ENCODE results near the gene ALDH4A1.

GRCh38 chr1:18881164-18881563 is 21.2 kb downstream of the ALDH4A1 start:
- TF ChIP-seq CTCF (IDR thresholded peaks at IDR 0.05) (no peak), POLR2A (IDR thresholded peaks at IDR 0.05) (no peak), POLR2AphosphoS5 (IDR thresholded peaks at IDR 0.05) (no peak), EP300 (IDR thresholded peaks at IDR 0.05) (no peak)
